Urothelium cell line (cell line): Measurements from ENCODE around the gene DAPK2.
"Not testable (repeated sequence)": the region's sequence is repeated elsewhere in the genome, so short reads cannot be mapped to it uniquely, and the experiment has no call there.

Experiments used
- DNase-seq: peaks from one replicate; pipeline ENCODE4 v3.0.0; 2011; ENCODE audit warnings: low spot score, mixed read lengths
- FAIRE-seq: peaks from 2 replicates; lab custom pipeline; 2011; peaks lifted over from hg19 to GRCh38; lab: Jason Lieb, UNC

Gene DAPK2

DNA sequence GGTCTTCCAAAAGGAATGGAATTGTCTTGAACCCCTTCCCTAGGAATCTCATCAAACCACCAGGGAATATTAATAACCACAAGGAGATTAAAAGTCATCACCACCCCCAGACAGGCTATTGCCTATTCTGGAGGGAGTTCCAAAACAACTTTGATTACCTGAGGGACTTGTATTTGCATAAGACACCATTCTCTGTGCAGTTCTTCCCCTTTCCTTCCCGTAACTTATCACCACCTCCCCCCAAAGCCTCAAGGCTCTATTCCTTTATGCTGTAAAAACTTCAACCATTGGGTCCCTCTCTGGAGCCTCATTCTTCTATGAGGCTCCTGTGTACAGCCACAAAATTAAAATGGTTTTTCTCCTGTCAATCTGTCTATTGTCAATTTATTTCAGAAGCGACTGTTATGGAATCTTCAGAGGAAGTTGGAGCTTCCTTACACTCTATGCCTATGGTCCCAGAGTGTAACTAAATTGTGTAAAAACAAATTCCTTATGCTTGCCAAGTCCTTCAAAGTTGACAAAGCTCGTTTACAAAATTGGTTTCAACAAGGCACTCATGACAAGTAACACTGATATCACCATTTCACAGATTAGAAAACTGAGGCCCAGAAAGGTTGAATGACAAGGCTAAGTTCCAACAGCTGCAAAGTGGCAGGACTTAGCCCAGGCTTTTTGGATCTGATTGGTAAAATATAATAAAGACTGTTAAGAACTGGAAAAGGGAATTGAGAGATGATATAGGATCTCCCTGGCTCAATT, 144.2 kb downstream of the DAPK2 start:
- DNase-seq (no peak), FAIRE-seq (no peak)

DNA sequence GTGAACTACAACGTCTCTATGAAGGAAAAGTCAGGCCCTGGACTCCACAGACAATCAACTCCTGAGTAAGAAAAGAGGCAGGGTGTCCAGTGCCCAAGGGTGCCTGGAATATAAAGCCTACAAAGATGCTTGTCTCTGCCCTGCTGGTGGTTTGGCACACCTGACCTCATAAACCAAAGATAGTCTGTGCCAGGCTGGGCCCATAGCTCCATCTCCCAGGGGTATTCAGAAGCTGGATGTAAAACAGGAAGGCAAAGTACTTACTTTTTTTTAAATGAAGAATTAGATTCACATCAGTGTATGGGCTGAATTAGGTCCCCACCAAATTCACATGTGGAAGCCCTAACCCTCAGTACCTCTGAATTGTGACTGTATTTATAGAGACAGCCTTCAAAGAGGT, 146.0 kb downstream of the DAPK2 start:
- DNase-seq (no peak), FAIRE-seq (no peak)

DNA sequence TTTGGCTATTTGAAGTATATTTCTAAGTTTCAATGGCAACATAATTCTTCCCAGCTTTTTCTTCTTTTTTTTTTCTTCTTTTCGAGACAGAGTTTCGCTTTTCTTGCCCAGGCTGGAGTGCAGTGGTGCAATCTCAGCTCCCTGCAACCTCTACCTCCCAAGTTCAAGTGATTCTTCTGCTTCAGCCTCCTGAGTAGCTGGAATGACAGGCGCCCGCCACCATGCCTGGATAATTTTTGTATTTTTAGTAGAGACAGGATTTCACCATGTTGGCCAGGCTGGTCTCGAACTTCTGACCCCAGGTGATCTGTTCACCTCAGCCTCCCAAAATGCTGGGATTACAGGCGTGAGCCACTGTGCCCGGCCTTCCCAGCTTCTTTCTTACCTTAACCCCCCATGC, 146.7 kb downstream of the DAPK2 start:
- DNase-seq, FAIRE-seq: not testable (repeated sequence)

DNA sequence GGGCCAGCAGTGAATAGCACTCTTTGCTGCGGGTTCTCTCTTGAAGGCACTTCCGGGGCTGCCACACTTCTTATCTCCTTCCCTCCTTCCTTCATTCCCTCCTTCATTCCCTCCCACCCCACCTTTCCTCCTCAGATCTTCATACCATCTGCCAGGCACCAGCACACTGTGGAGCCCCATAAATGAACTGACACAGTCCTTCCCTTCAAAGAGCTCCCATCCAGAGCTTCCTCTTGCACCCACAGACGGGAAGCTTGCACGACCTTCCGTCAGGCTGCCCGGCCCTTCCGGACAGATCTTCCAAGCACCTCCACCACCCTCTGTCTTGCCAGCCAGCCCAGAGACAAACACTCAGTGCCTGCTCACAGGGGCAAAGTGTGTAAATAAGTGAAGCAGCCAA, 147.1 kb downstream of the DAPK2 start:
- FAIRE-seq (no peak), DNase-seq (no peak)

DNA sequence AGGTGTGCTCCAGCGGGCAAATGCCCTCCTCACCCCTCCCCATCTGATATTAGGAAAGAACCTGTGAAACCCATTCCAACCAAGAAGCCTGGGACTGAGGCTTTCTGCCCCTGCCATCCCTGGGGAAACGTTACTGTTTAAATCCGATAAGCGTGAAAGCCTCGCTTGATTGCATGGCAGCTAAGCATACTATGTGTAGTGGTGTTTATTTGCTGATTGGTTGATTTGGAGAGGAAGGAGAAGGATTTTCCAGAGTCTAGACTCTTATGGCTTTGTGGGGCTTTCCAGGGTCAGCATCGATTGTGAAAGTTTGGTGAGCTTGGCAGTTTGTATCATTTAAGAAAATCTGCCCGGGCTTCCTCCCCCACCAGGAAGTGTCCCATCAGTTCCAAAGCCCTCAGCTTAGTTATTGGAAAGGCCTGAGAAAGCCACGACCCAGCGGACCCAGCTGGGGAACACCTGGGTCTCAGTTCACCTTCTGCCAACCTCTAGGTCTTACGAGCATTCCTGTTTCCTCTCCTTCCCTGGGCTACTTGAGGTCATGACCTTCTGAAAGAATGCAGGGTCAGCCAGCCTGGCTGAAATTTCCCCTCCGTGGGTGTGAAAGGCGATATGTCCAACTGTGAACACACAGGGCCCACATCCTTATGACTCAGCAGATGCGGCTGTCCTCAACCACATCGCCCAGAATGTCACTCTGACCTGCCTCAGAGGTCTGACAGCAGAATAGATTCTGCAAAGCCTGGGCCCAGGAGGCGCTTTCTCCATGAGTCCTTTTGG, 149.8 kb downstream of the DAPK2 start:
- no peak for FAIRE-seq
- DNase-seq = peak; percentile 70

DNA sequence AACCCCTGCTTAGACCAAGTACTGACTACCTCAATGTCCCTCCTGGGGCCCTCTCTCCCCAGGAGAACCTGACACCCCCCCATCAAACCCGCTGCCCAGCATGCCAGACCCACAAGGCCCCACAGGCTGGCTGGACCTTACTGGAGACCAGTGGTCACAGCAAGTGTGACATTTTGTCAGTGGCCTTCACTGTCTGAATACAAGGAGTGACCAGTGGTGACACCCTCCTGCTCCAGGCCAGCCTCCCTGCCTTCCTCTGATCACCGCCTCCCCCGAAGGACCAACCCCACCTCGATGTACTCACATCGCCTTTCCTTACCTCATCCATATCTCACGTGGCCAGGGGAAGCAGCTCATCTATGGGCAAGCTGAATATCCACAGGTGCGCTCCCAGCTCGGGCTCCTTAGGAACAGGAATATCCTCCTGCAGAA, 150.5 kb downstream of the DAPK2 start:
- no peak for DNase-seq
- FAIRE-seq = no peak

DNA sequence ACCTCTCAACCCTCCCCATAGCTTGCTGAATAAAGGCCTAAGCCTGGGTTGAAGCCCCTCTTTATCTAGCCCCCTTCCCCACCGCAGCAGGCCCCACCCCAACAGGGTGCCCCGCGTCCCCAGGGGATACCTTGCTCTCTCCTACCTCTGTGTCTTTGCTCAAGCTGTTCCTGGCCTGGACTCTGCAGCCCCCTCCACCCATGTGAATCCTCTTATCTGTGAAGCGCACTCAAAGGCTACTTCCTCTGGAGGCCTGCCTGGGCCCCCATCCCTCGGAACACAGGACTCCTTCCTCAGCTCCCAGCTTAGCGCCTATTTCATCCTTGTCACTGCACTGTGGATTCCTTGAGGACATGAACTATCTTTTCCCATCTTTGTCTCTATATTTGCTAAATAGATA, 151.1 kb downstream of the DAPK2 start:
- FAIRE-seq = no peak
- no peak for DNase-seq

DNA sequence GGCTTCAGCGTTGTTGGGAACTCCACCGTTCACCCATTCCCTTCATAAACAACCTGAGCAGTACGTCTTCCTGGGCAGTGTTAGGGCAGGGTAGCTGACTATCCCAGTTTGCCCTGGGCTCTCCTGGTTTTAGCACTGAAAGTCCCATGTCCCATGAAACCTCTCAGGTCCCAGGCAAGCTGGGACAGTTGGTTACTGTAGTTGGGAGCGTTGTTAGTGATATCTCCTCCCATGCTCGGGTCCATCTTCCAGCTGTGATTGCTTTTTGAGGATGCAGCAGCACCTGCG, 151.7 kb downstream of the DAPK2 start:
- no peak for DNase-seq

DNA sequence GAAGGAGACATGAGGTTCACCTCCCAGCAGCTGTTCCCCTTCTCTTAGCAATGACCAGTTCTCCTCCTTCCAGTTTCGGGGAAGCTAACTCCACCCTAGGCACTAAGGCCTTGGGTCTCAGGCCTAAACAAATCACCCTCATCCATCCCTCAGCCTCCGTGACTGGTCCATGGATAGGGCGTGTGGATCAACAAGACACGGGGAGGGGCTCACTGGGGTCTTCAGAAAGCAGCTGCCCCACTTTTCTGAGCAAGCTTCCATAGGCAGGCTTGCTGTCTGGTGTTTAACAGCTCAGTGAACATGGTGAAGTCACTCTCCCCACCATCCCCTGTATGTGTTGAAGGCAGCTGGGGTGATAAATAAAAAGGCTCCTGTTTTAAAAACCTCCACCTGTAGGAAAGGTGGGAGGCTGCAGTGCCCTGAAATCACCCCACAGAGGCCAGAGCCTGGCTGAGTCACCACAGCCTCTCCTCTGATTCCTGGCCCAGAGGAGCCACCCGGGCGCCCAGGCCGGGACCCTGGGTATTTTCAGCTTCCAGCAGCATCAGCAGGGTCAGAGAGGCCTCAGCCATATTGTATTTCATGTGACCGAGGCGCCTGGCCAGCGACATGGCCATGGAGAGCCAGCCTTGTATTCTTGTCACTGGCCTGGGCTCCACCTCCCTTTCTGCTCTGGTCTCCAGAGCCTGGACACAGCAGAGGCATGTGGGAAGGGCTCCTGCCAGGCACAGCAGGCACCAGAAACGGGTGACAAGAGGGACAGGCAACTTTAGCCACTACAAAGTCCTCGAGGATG, 152.2 kb downstream of the DAPK2 start:
- DNase-seq (no peak), FAIRE-seq (no peak)

More for the DNA sequence above, 151.7 kb downstream of the DAPK2 start:
- FAIRE-seq = no peak

DNA sequence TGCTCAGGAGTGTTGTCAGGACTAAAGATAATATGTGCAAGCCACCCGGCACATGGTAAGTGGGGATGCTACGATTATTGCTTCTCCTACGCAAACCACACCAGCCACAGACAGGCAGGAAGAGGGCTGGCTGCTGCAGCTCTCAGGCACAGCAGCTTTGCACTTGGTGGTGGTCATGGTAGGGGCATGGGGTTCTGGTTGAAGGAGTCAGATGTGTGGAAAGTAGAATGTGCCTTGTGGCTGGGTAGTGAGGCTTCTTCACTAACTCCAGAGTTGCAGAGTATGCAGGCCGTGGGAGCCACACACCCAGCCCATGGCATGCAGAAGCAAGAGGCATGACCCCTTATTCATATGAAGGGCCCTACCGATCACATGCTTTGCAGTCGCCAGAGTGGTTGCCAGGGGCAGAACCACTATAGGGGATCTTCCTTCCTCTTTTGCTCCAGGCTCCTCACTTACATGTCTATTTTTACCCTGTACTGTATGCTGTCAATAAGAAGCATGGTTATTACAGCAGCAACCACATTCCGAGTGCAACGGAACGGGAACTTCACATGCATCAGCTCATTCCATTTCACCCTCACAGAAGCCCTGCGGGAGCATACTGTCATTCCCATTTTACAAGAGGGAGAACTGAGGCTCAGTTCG, 153.4 kb downstream of the DAPK2 start:
- DNase-seq (no peak), FAIRE-seq (no peak)

DNA sequence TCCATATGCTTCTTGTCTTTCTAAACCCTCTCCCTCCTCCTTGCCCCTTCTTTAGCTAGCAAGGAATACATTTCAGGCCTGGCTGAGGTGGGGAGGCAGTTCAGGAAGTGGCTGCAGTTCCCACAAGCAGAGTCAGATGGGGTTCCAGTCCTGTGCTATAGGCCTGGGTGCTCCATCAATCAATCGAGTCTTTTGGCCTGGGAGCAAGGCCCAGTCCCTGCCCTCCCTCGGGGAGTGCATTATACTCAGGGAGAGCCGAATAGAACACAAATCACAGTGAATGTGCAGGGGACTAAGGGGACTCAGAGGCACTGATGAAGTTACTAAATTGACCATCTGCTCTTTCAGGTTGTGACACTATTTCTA, 154.5 kb downstream of the DAPK2 start:
- DNase-seq (no peak), FAIRE-seq (no peak)

DNA sequence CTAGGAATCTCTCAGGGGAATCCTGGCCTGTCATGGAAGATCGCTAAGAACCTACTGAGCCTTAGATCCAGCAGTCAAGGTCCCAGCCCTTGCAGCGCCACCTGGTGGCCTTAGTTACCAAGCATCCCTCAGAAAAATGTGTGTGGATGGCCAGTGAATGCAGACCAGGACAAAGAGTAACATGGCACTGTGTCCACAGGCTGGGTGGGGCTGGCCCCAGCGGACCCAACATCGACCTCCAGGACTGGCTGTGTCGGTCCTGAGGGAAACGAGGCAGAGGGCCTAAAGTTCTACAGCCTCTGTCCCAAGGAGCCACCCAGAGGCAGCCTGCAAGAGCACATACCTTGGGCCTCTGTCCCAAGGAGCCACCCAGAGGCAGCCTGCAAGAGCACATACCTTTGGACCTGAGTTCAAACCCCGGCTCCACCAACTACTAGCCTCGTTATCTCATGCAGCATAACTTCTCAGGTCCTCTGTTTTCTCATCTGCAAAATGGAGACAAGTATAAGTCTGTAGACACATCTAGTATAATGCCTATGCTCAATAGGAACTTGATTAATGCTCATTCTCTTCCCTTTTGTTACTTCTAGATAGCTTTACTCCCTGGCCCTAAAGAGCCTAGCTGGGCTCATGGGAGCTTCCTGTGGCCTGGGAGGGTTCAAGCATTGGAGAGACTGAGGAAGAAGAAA, 155.1 kb downstream of the DAPK2 start:
- FAIRE-seq = no peak
- peak; percentile 75 for DNase-seq

DNA sequence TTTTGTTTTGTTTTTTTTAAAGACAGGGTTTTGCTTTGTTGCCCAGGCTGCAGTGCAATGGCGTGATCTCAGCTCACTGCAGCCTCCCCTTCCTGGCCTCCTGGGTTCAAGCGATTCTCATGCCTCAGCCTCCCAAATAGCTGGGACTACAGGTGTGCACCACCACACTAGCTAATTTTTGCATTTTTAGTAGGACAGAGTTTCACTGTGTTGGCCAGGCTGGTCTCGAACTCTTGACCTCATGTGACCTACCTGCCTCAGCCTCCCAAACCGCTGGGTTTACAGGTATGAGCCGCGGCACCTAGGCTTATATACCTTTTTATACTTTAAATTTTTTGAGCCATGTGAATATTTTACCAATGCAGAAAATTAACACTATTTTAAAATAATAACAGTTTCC, 155.7 kb downstream of the DAPK2 start:
- DNase-seq (no peak), FAIRE-seq (no peak)

DNA sequence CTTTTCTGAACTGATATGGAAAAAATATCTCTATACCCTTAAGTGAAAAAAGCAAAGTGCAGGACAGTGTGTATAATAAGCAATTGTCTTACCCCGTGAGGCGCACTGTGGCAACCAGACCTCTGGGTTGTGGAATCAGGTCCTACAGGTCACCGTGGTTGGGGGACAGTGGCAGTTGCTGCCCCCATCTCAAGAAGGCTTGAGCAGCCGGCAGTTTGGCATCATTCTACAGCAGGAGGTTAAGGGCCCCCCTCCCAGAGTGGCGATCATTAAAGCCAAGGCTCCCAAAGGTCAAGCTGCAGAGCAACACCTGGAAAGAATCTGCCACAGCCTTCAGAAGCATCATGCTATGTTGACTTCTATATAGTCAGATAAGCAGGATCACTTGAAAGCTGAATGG, 156.5 kb downstream of the DAPK2 start:
- DNase-seq (no peak), FAIRE-seq (no peak)

DNA sequence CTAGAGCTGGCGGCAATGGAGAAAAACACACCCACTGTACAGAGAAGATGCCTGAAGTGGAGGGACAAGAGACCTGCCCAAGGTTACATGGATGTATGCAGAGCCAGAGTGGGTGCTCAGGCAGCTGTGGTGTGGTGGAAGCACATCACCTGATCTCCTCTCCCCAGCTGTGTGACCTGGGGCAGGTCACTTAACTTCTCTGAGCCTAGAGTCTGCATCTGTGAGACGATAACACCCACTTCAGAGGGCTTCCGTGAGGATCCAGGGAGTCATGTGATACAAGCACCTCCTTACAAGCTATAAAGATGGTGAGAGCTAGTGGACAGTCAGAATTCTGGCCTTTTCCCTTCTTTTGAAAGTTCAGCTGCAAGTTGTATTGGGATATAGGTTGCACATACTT, 157.5 kb downstream of the DAPK2 start:
- DNase-seq (no peak), FAIRE-seq (no peak)

DNA sequence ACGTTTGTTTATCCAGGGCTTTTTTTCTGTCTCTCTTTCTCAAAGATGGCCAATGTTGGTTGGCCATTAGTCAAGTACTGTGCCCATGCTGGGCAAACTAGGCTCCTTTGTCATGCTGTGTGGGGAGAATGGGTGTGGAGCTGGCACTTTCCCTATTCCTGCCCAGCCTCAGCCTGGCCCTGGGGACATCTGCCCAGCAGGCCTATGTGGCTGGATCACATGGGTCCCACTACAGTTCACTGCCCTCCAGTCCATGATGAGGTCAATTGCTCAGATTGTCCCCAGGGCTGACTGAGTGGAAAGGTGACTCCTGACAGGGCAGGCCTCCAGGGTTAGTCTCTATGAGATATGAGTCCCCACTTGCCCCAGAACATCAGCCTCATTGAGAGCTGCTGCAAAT, 158.1 kb downstream of the DAPK2 start:
- DNase-seq = no peak
- FAIRE-seq = no peak

DNA sequence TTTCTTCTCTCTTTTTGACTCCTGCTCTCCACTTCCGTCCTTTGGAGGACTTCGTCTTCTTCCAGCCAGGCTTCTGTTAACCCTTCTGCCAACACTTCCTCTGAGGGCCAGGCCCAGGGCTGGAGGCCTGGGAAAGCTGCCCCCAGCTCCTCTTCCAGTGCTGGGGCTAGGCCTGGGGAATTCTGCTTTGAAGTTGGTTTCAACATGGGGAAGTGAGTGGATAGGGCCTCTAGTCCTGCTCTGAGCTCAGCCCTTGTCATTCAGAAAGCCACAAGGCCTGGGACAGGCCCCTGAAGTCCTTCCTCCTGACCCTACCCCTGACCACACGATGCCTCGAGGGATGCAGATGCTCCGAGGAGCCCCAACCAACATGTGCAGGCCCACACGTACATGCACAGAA, 158.7 kb downstream of the DAPK2 start:
- DNase-seq (no peak), FAIRE-seq (no peak)

DNA sequence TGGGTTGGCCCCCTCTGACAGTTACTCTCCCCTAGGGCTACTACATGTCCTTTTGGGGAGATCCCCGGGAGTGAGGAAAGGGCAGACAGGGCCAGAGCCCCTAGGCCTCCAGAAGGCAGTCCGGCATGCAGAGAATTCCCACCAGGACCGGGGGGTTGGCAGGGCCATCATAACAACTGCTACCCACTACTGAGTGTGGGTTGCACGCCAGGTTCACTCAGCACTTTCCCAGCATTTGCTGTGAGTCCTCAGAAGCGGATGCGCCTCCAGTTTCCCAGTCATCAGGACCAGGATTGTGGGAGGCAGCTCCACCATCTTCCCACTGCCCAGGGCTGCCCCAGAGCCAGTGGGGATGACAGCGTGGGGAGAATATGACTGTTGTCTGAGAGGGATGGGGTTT, 161.3 kb downstream of the DAPK2 start:
- no peak for DNase-seq
- no peak for FAIRE-seq

DNA sequence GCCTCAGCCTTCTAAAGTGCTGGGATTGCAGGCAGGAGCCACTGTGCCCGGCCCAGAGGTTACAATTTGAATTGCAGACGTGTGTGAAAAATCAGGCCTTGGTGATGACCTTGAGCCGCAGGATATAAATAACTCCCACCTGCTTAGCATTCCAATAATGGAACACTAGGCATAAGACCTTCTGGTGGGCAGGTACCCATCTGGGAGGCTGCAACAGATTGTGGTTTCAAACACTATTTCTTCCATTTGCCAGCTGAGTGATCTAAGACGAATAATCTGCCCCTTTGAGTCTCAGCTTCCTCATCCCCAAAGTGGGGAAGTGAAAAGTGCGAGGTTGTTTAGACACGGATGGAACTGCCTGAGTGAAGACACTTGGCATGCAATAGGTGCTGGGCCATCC, 164.9 kb downstream of the DAPK2 start:
- DNase-seq = no peak
- no peak for FAIRE-seq

DNA sequence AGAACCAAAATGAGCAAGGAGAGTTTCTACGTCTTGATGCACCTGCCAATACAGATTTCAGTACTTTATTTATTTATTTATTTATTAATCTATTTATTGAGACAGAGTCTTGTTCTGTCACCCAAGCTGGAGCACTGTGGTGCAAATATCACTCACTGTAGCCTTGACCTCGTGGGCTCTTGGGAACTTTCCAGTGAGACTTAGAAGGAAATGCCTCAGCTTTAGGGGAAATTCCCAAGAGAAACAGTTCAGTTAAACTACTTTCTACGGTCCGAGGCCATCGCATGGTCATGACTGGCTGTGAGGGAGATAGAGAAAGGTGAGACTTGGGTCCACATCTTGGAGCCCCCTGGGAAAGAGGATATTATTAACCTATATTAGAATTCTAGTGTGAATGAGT, 165.5 kb downstream of the DAPK2 start:
- no peak for FAIRE-seq
- no peak for DNase-seq

DNA sequence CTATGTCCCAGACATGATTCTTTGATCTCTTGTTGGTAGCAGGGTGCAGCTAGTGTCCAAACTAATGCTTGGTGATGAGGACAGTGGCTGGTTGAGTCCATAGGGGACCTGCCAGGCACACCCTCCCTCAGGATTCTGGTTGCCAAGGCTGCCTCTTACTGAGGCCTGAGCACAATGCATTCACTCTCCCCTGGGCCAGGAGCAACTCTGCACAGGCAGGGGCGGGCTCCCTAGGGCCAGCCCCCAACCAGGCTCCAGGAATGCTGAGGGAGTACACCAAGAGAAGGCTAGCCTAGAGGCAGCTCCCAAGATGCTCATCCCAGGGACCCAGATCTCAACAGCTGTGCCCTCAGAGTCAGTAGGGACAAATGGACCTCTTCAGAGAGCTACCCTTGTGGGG, 166.3 kb downstream of the DAPK2 start:
- no peak for FAIRE-seq
- DNase-seq = no peak
